ENCODE results near the gene COLEC11.

The COLEC11 gene

GRCh38 chr2:3669656-3670055 is 74.7 kb downstream of the COLEC11 start:
- no peak overlapping the region for H3K4me3 ChIP-seq (replicated peaks in 1 of 2; ENCODE audit: low read depth in 2 of 2, low read length in 2 of 2)
- DNase-seq (ENCODE audit: low read depth in 2 of 2), result no peak
- no peak for TF ChIP-seq CTCF (IDR thresholded peaks at IDR 0.05; ENCODE audit: low read depth, low read length)

GRCh38 chr2:3670376-3670775 is 75.5 kb downstream of the COLEC11 start:
- no peak overlapping the region for H3K4me3 ChIP-seq (replicated peaks in 1 of 2; ENCODE audit: low read depth in 2 of 2, low read length in 2 of 2)
- TF ChIP-seq CTCF (IDR thresholded peaks at IDR 0.05; ENCODE audit: low read depth, low read length), result no peak
- no peak for DNase-seq (ENCODE audit: low read depth in 2 of 2)

GRCh38 chr2:3670941-3671340 is 76.0 kb downstream of the COLEC11 start:
- no peak overlapping the region for H3K4me3 ChIP-seq (replicated peaks in 1 of 2; ENCODE audit: low read depth in 2 of 2, low read length in 2 of 2)
- no peak for TF ChIP-seq CTCF (IDR thresholded peaks at IDR 0.05; ENCODE audit: low read depth, low read length)
- DNase-seq (ENCODE audit: low read depth in 2 of 2), result no peak

- TF ChIP-seq CTCF (IDR thresholded peaks at IDR 0.05; ENCODE audit: low read depth, low read length), result no peak
- DNase-seq (ENCODE audit: low read depth in 2 of 2), result no peak
- H3K4me3 ChIP-seq (replicated peaks in 1 of 2; ENCODE audit: low read depth in 2 of 2, low read length in 2 of 2), result no peak overlapping the region
Measured at GRCh38 chr2:3672861-3673678, 78.2 kb downstream of the COLEC11 start.

- DNase-seq (ENCODE audit: low read depth in 2 of 2), result no peak
- TF ChIP-seq CTCF (IDR thresholded peaks at IDR 0.05; ENCODE audit: low read depth, low read length), result no peak
- H3K4me3 ChIP-seq (replicated peaks in 1 of 2; ENCODE audit: low read depth in 2 of 2, low read length in 2 of 2), result no peak overlapping the region
Measured at GRCh38 chr2:3674066-3674845, 79.3 kb downstream of the COLEC11 start.

- no peak for TF ChIP-seq CTCF (IDR thresholded peaks at IDR 0.05; ENCODE audit: low read depth, low read length)
- DNase-seq (ENCODE audit: low read depth in 2 of 2), result no peak
- H3K4me3 ChIP-seq (replicated peaks in 1 of 2; ENCODE audit: low read depth in 2 of 2, low read length in 2 of 2), result no peak overlapping the region
Measured at GRCh38 chr2:3675687-3676086, 80.8 kb downstream of the COLEC11 start.

Measured in cardiac fibroblast (primary cell).